Measurements from ENCODE around the gene CRTC3. TPM values are rescaled to one million over a fixed set of nuclear protein-coding genes. Genes with fewer than 3 reads are reported as not detected.

CRTC3 gene
- total RNA-seq, 1 experiment from 2014 or later: 3.9 TPM

DNA sequence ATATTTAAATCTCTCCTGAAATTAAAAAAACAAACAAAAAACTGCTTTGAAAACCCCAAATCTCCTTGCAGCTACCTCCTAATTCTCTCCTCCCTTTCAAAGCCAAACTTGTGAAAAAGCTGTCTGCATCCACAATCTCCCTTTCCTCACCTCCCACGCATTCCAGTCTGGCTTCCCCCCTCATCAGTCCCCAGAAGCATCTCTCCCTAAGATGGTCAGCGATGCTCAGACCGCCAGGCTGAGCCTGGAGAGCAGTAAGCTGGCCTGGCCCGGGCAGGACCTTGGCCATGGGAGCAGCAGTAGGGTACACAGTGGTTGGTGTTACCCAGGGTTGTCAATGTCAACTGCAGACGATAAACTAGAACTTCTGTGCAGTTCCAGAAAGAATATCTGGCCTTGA, 154.6 kb downstream of the CRTC3 start:
- Histone ChIP-seq H3K4ac (ENCODE audit: low read depth, low read length) (no peak overlapping the region), H3K27me3 (ENCODE audit: insufficient read depth, low read length) (no peaks in the 10 kb centered on the region), H3K9ac (ENCODE audit: extremely low read depth, insufficient read length, low read length) (no peak overlapping the region), H3K79me1 (ENCODE audit: insufficient read depth, low read depth, low read length, poor library complexity, severe bottlenecking) (no peaks in the 10 kb centered on the region), H3K18ac (ENCODE audit: insufficient read length, low read depth, low read length) (no peak overlapping the region), H2BK12ac (ENCODE audit: insufficient read length, low read depth, low read length) (no peak overlapping the region), H3K4me2 (ENCODE audit: insufficient read depth, insufficient read length, low read length) (no peak overlapping the region), H3K4me1 (ENCODE audit: insufficient read depth, low read length) (no peaks in the 10 kb centered on the region), H3K79me2 (ENCODE audit: insufficient read depth, low read length) (no peaks in the 10 kb centered on the region), H2BK5ac (ENCODE audit: insufficient read length, low read length) (no peak overlapping the region), H2BK120ac (ENCODE audit: low read depth, low read length, poor library complexity, severe bottlenecking) (no peak overlapping the region), H3T11ph (ENCODE audit: low read length) (no peak overlapping the region), H2AFZ (ENCODE audit: low read length) (no peak overlapping the region), H3K14ac (ENCODE audit: insufficient read depth, low read length) (no peak overlapping the region), H4K91ac (ENCODE audit: insufficient read length, low read depth, low read length) (no peak overlapping the region), H2AK5ac (ENCODE audit: insufficient read length, low read length) (no peak overlapping the region), H4K5ac (ENCODE audit: insufficient read length, low read depth, low read length) (no peak overlapping the region), H4K8ac (replicated peaks; ENCODE audit: insufficient read length, low read depth, low read length) (no peak overlapping the region), H2BK20ac (ENCODE audit: low read depth, low read length, poor library complexity, severe bottlenecking) (no peak overlapping the region), H3K56ac (ENCODE audit: insufficient read length, low read depth, low read length) (no peak overlapping the region), H3K23me2 (ENCODE audit: insufficient read length, low read depth, low read length, poor library complexity, severe bottlenecking) (no peaks in the 10 kb centered on the region), H3K9me3 (ENCODE audit: control insufficient read depth, low read depth, low read length) (no peaks in the 10 kb centered on the region), H2BK15ac (ENCODE audit: low read depth, low read length) (no peak overlapping the region), H3K23ac (ENCODE audit: insufficient read length, low read depth, low read length) (no peak overlapping the region), H4K20me1 (ENCODE audit: control insufficient read depth, insufficient read depth, insufficient read length) (no peaks in the 10 kb centered on the region), H3K27ac (ENCODE audit: insufficient read length, low read depth, low read length) (no peak overlapping the region)
- Mint-ChIP-seq H3K27me3 (ENCODE audit: low read depth) (no peaks in the 10 kb centered on the region; the same call in 1 of the 2 replicates), H3K27ac (no peak overlapping the region), H3K9me3 (peaks cover under 1 to 3% of the 10 kb centered on the region in 2 experiments; a peak in 3 of 5 replicates), H3K36me3 (ENCODE audit: insufficient read depth in 1 of 3, low read depth in 3 of 3) (peaks cover 0 to under 1% (median 0%) of the 10 kb centered on the region in 3 experiments; a peak in 1 of 7 replicates), H3K4me3 (no peak overlapping the region), H3K4me1 (peaks cover 6 to 7% of the 10 kb centered on the region in 2 experiments; a peak in 3 of 4 replicates)
- TF ChIP-seq, protein P1, sequence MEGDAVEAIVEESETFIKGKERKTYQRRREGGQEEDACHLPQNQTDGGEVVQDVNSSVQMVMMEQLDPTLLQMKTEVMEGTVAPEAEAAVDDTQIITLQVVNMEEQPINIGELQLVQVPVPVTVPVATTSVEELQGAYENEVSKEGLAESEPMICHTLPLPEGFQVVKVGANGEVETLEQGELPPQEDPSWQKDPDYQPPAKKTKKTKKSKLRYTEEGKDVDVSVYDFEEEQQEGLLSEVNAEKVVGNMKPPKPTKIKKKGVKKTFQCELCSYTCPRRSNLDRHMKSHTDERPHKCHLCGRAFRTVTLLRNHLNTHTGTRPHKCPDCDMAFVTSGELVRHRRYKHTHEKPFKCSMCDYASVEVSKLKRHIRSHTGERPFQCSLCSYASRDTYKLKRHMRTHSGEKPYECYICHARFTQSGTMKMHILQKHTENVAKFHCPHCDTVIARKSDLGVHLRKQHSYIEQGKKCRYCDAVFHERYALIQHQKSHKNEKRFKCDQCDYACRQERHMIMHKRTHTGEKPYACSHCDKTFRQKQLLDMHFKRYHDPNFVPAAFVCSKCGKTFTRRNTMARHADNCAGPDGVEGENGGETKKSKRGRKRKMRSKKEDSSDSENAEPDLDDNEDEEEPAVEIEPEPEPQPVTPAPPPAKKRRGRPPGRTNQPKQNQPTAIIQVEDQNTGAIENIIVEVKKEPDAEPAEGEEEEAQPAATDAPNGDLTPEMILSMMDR (conservative IDR thresholded peaks at IDR 0.05): no peak
- no peak for DNase-seq
- no CpG with 5 or more reads among the region's 5 CpGs for WGBS (ENCODE audit: extremely low coverage, insufficient read length, low lambda C conversion rate)
